Astrocyte (in vitro differentiated cells and primary cell): ENCODE measurements around the gene GDPD5. TPM values are rescaled to one million over a fixed set of nuclear protein-coding genes. Genes with fewer than 3 reads are reported as not detected.

ENCODE experiments used
- DNase-seq: peaks from one replicate; pipeline ENCODE4 v3.0.0-alpha.2; 2010; ENCODE audit warnings: low read depth
- FAIRE-seq: peaks from 2 replicates; lab custom pipeline; 2011; peaks lifted over from hg19 to GRCh38; lab: Jason Lieb, UNC
- H2AFZ ChIP-seq: 2 replicates; pipeline ENCODE4 v1.6.0; 2012; ENCODE audit warnings: low read depth, low read length, inconsistent platforms
- H3K27ac ChIP-seq: 2 replicates; pipeline ENCODE4 v1.5.1; 2011; ENCODE audit warnings: low read depth, low read length, inconsistent platforms
- H3K27me3 ChIP-seq: 2 replicates; pipeline ENCODE4 v1.6.0; 2011; ENCODE audit warnings: low read length, inconsistent platforms; ENCODE audit not compliant: insufficient read depth
- H3K36me3 ChIP-seq: 2 replicates; pipeline ENCODE4 v1.5.1; 2011; ENCODE audit warnings: low read length, inconsistent platforms; ENCODE audit not compliant: insufficient read depth
- H3K4me1 ChIP-seq: 2 replicates; pipeline ENCODE4 v1.5.1; 2011; ENCODE audit warnings: low read length, inconsistent platforms; ENCODE audit not compliant: insufficient read depth
- H3K4me2 ChIP-seq: 2 replicates; pipeline ENCODE4 v1.6.0; 2012; ENCODE audit warnings: low read length, inconsistent platforms
- H3K4me3 ChIP-seq: 2 replicates; pipeline ENCODE4 v1.5.1; 2011; ENCODE audit warnings: low read depth, mild to moderate bottlenecking, low read length, inconsistent platforms; ENCODE audit not compliant: insufficient read depth
- H3K79me2 ChIP-seq: 2 replicates; pipeline ENCODE4 v1.6.0; 2012; ENCODE audit warnings: mild to moderate bottlenecking, low read length, inconsistent platforms; ENCODE audit not compliant: insufficient read depth
- H3K9ac ChIP-seq: 2 replicates; pipeline ENCODE4 v1.6.0; 2012; ENCODE audit warnings: mild to moderate bottlenecking, low read length, inconsistent platforms
- H3K9me3 ChIP-seq: 2 replicates; pipeline ENCODE4 v1.5.1; 2012; ENCODE audit warnings: low read depth, mild to moderate bottlenecking, low read length, inconsistent platforms; ENCODE audit not compliant: insufficient read depth
- H4K20me1 ChIP-seq: 2 replicates; pipeline ENCODE4 v1.6.0; 2012; ENCODE audit warnings: low read length, inconsistent platforms; ENCODE audit not compliant: insufficient read depth
- H3K27ac Mint-ChIP-seq: one replicate; pipeline ENCODE4 v1.8.0; 2021; ENCODE audit warnings: mild to moderate bottlenecking, mixed read lengths; ENCODE audit not compliant: unreplicated experiment
- H3K27me3 Mint-ChIP-seq: one replicate; pipeline ENCODE4 v1.8.0; 2021; ENCODE audit warnings: low read depth, mixed read lengths; ENCODE audit not compliant: unreplicated experiment
- H3K36me3 Mint-ChIP-seq: one replicate; pipeline ENCODE4 v1.8.0; 2021; ENCODE audit warnings: low read depth, mixed read lengths; ENCODE audit not compliant: unreplicated experiment
- H3K4me1 Mint-ChIP-seq: one replicate; pipeline ENCODE4 v1.8.0; 2021; ENCODE audit warnings: low read depth, mixed read lengths; ENCODE audit not compliant: unreplicated experiment
- H3K4me3 Mint-ChIP-seq: one replicate; pipeline ENCODE4 v1.8.0; 2021; ENCODE audit warnings: mild to moderate bottlenecking, moderate library complexity, mixed read lengths; ENCODE audit not compliant: unreplicated experiment
- H3K9me3 Mint-ChIP-seq: one replicate; pipeline ENCODE4 v1.8.0; 2021; ENCODE audit warnings: mild to moderate bottlenecking, mixed read lengths; ENCODE audit not compliant: unreplicated experiment
- EZH2 ChIP-seq: IDR thresholded peaks from 2 replicates; pipeline ENCODE4 v1.6.1; 2012; ENCODE audit warnings: mild to moderate bottlenecking, low read length, inconsistent platforms; ENCODE audit not compliant: insufficient read depth
- total RNA-seq: library from RNA; stranded (reverse); gene quantifications from 2 replicates; pipeline ENCODE4 v1.2.1, GENCODE V29; 2021
- TF ChIP-seq, protein P1 (sequence below): IDR thresholded peaks from 2 replicates; pipeline ENCODE4 v1.5.1; 2011; ENCODE audit warnings: low read depth, mild to moderate bottlenecking, inconsistent platforms, low read length, moderate library complexity; ENCODE audit not compliant: insufficient read depth

The GDPD5 gene
- total RNA-seq, 1 donor from 2014 or later = 9.4 TPM

DNA sequence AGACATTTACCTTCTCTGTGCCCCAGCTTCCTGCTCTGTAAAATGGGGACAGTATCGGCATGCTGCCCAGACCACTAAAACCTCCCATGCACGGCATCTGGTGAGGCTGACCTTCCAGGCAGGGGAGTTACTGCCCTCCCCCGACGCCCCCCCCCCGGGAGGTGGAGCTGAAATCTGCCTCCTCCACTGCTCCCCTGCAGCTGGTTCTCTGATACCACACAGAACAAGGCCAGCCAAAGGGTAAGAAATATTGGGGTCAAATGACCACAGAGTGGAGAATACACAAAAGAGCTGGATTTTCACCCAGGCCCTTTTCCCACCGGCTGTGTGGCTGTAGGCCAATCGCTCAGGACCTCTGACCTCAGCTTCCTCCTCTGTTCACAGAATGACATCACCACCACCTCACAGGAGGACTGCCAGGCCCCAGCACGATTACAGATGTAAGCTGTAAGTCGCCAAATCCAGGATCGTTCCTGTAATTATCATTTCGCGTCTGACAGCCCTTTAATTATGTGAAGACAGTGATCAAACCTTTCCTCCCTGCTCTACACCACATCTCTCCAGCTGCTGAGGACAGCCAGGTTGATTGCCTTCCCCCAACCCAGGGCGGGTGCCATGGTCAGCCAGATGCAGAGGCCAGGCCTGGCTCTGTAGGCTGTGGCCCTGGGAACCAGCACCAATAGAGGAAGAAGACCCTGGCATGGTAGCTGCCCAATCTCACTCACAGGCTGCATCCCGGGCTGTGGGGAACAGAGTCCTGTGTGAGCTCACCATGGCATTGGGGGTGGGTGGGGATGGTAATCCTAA lies 57.0 kb downstream of the GDPD5 start:
- peak; percentile 73 for DNase-seq
- FAIRE-seq = no peak
- TF ChIP-seq, protein P1, sequence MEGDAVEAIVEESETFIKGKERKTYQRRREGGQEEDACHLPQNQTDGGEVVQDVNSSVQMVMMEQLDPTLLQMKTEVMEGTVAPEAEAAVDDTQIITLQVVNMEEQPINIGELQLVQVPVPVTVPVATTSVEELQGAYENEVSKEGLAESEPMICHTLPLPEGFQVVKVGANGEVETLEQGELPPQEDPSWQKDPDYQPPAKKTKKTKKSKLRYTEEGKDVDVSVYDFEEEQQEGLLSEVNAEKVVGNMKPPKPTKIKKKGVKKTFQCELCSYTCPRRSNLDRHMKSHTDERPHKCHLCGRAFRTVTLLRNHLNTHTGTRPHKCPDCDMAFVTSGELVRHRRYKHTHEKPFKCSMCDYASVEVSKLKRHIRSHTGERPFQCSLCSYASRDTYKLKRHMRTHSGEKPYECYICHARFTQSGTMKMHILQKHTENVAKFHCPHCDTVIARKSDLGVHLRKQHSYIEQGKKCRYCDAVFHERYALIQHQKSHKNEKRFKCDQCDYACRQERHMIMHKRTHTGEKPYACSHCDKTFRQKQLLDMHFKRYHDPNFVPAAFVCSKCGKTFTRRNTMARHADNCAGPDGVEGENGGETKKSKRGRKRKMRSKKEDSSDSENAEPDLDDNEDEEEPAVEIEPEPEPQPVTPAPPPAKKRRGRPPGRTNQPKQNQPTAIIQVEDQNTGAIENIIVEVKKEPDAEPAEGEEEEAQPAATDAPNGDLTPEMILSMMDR = no peak
- TF ChIP-seq EZH2 = no peak
- H3K9ac ChIP-seq = no peak overlapping the region
- peaks cover 24% of the 10 kb centered on the region for H3K27me3 Mint-ChIP-seq
- no peak overlapping the region for H3K27ac ChIP-seq
- H3K9me3 ChIP-seq = no peaks in the 10 kb centered on the region
- H3K36me3 ChIP-seq = no peaks in the 10 kb centered on the region
- H3K27me3 ChIP-seq = no peaks in the 10 kb centered on the region
- H3K4me3 Mint-ChIP-seq = no peak overlapping the region
- peak overlapping the region; percentile 44 for H2AFZ ChIP-seq
- H3K4me1 Mint-ChIP-seq = peaks cover 20% of the 10 kb centered on the region
- no peak overlapping the region for H3K4me3 ChIP-seq
- H3K9me3 Mint-ChIP-seq = no peaks in the 10 kb centered on the region
- no peaks in the 10 kb centered on the region for H3K36me3 Mint-ChIP-seq
- H4K20me1 ChIP-seq = no peaks in the 10 kb centered on the region
- H3K4me1 ChIP-seq = peaks cover 22% of the 10 kb centered on the region
- H3K27ac Mint-ChIP-seq = no peak overlapping the region
- no peaks in the 10 kb centered on the region for H3K79me2 ChIP-seq
- peak overlapping the region; percentile 39 for H3K4me2 ChIP-seq

DNA sequence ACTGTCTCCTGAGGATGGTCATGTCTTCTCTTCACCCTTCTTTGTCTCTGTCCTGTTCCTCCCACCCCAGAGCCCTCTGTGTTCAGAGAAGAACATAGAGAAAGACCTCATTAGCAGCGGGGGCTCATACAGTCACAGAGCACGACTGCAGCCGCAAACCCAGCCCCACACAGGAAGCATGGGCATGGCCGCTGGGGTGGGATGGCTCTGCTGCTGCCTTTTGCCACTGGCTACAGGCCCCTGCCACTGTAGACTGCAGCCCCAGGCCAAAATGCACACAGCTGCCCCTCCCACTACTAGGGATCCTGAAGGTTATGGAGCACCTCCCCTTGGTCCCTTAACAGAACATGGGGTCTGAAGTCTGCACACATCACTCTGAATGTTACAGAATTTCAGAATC lies 57.9 kb downstream of the GDPD5 start:
- H4K20me1 ChIP-seq = no peaks in the 10 kb centered on the region
- H3K9me3 ChIP-seq = no peaks in the 10 kb centered on the region
- no peak overlapping the region for H3K9ac ChIP-seq
- H3K4me1 ChIP-seq = peaks cover 22% of the 10 kb centered on the region
- H3K27ac ChIP-seq = no peak overlapping the region
- no peaks in the 10 kb centered on the region for H3K36me3 ChIP-seq
- no peaks in the 10 kb centered on the region for H3K79me2 ChIP-seq
- Mint-ChIP-seq H3K4me3 (no peak overlapping the region), H3K36me3 (no peaks in the 10 kb centered on the region), H3K27me3 (peaks cover 23% of the 10 kb centered on the region), H3K4me1 (peaks cover 20% of the 10 kb centered on the region), H3K9me3 (no peaks in the 10 kb centered on the region), H3K27ac (no peak overlapping the region)
- TF ChIP-seq, protein P1 = no peak
- TF ChIP-seq EZH2 = no peak
- no peak overlapping the region for H3K4me2 ChIP-seq
- no peaks in the 10 kb centered on the region for H3K27me3 ChIP-seq
- DNase-seq (no peak), FAIRE-seq (no peak)
- H2AFZ ChIP-seq = no peak overlapping the region
- no peak overlapping the region for H3K4me3 ChIP-seq

DNA sequence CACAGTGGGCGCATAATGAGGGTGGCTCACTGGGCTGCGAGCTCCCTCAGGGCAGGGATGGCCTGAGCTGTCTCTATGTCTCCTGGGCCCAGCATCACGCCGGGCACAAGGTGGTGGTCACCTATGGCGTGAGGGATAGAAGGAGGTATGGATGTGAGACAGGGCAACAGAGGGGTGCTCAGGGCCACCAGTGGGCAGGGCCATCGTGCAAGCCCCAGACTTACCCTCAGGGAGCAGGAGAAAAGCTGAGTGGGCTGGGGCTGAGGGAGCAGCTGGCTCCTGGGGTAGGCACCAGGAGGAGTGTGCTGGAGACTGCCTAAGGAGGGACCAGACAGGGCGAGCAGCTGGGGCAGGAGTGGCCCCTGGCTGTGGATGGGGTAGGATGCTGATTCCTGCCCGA lies 58.4 kb downstream of the GDPD5 start:
- no peaks in the 10 kb centered on the region for H3K36me3 ChIP-seq
- H3K36me3 Mint-ChIP-seq = no peaks in the 10 kb centered on the region
- H3K27me3 ChIP-seq = no peaks in the 10 kb centered on the region
- no peaks in the 10 kb centered on the region for H3K9me3 Mint-ChIP-seq
- peaks cover 23% of the 10 kb centered on the region for H3K4me1 ChIP-seq
- H3K79me2 ChIP-seq = no peaks in the 10 kb centered on the region
- H2AFZ ChIP-seq = no peak overlapping the region
- H3K27ac ChIP-seq = no peak overlapping the region
- peaks cover 23% of the 10 kb centered on the region for H3K27me3 Mint-ChIP-seq
- DNase-seq (no peak), FAIRE-seq (no peak)
- no peak overlapping the region for H3K9ac ChIP-seq
- H3K4me2 ChIP-seq = no peak overlapping the region
- no peak overlapping the region for H3K27ac Mint-ChIP-seq
- H3K4me3 ChIP-seq = no peak overlapping the region
- no peaks in the 10 kb centered on the region for H3K9me3 ChIP-seq
- no peak overlapping the region for H3K4me3 Mint-ChIP-seq
- peaks cover 17% of the 10 kb centered on the region for H3K4me1 Mint-ChIP-seq
- H4K20me1 ChIP-seq = no peaks in the 10 kb centered on the region
- no peak for TF ChIP-seq EZH2
- TF ChIP-seq, protein P1 = no peak
